ENCODE results near the gene PRKAG2. TPM values are rescaled to one million over a fixed set of nuclear protein-coding genes. Genes with fewer than 3 reads are reported as not detected.

Gene PRKAG2
- polyA plus RNA-seq, 3 donors = 29.2 to 59.8 (median 30.9) TPM

DNA sequence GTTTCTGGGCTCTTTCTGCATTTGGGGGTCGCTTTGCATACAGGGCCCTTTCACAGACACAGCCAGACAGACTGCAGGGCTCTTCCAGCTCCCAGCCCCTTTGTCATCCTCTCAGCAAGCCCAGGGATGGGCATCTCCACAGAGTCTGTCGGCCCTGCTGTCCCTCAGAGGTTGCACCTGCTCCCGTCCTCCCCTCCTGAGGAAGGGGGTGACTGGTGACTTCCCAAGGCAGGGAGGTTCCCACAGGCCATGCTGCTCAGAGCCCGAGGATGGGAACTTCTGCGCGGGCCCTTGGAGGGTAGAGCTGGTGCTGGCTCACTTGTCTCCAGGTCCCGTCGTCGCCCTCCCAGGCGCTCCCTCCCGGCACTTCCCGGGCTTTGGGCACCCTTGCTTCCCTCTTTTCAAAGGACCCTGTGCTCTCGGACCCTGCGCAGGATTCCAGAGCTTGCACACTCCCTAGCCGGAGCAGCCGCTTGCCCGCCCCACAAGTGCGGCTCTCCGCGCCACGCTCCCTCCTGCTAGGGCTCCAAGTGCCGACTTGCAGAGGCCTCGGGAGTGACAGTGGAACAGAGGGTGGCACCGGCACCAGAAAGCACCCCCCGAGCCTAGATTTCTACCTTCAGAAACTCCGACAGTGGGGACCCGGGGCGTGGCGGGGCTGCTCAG is 152.5 kb downstream of the PRKAG2 start:
- Mint-ChIP-seq H3K27ac (peak overlapping the region in 1 of 7 donors; percentile 42), H3K4me1 (peaks cover 24% of the 10 kb centered on the region), H3K36me3 (peaks cover 28 to 49% of the 10 kb centered on the region in 2 donors), H3K4me3 (no peak overlapping the region), H3K27me3 (ENCODE audit: low read depth in 3 of 3) (peaks cover 0 to 5% (median 2%) of the 10 kb centered on the region in 3 donors), H3K9me3 (peaks cover 0 to 2% (median 0%) of the 10 kb centered on the region in 7 donors)
- no peak overlapping the region for H3K4me2 ChIP-seq (replicated peaks; ENCODE audit: extremely low read depth, low read length, poor library complexity, severe bottlenecking)
- WGBS (ENCODE audit: insufficient coverage) = 97% methylated on average over 26 of the region's 29 CpGs
- peaks cover 9 to 30% of the 10 kb centered on the region in 2 donors for H3K36me3 ChIP-seq (replicated peaks in 1 of 2; ENCODE audit: control insufficient read depth in 1 of 2, insufficient read depth in 2 of 2, low read length in 2 of 2)
- H2AFZ ChIP-seq (ENCODE audit: insufficient read depth, low read depth, low read length, poor library complexity, severe bottlenecking) = no peak overlapping the region
- H3K27ac ChIP-seq (ENCODE audit: low read depth in 1 of 2, low read length in 2 of 2) = no peak overlapping the region
- peaks cover 100% of the 10 kb centered on the region for H4K20me1 ChIP-seq (ENCODE audit: insufficient read depth, low read length)
- H3K4me1 ChIP-seq (ENCODE audit: control insufficient read depth in 1 of 2, insufficient read depth in 2 of 2, low read length in 2 of 2) = peaks cover 15 to 19% of the 10 kb centered on the region in 2 donors
- TF ChIP-seq CTCF (IDR thresholded peaks at IDR 0.05) = no peak
- H3K4me3 ChIP-seq (replicated peaks in 1 of 3; ENCODE audit: low read depth in 2 of 3, low read length in 3 of 3) = no peak overlapping the region
- no peaks in the 10 kb centered on the region for H3K9me3 ChIP-seq (replicated peaks in 1 of 2; ENCODE audit: control insufficient read depth in 1 of 2, insufficient read depth in 1 of 2, low read length in 2 of 2)
- peaks cover 14% of the 10 kb centered on the region for H3K79me2 ChIP-seq (ENCODE audit: insufficient read depth, low read length)
- H3K9ac ChIP-seq (ENCODE audit: insufficient read depth, low read length, poor library complexity, severe bottlenecking) = no peak overlapping the region
- DNase-seq = no peak
- no peaks in the 10 kb centered on the region for H3K27me3 ChIP-seq (ENCODE audit: control insufficient read depth in 2 of 2, insufficient read depth in 2 of 2, low read length in 2 of 2)
- intact Hi-C loops (cut with micrococcal nuclease) = no loop called here

GRCh38 chr7:151723321-151723720 is 153.6 kb downstream of the PRKAG2 start:
- H3K27me3 Mint-ChIP-seq (ENCODE audit: low read depth in 3 of 3) = peaks cover 0 to 5% (median 0%) of the 10 kb centered on the region in 3 donors
- Histone ChIP-seq H3K4me3 (replicated peaks in 1 of 3; ENCODE audit: low read depth in 2 of 3, low read length in 3 of 3) (no peak overlapping the region), H3K4me1 (ENCODE audit: control insufficient read depth in 1 of 2, insufficient read depth in 2 of 2, low read length in 2 of 2) (peaks cover 15 to 16% of the 10 kb centered on the region in 2 donors), H3K79me2 (ENCODE audit: insufficient read depth, low read length) (peaks cover 14% of the 10 kb centered on the region), H3K27me3 (ENCODE audit: control insufficient read depth in 2 of 2, insufficient read depth in 2 of 2, low read length in 2 of 2) (no peaks in the 10 kb centered on the region), H3K9ac (ENCODE audit: insufficient read depth, low read length, poor library complexity, severe bottlenecking) (no peak overlapping the region), H3K4me2 (replicated peaks; ENCODE audit: extremely low read depth, low read length, poor library complexity, severe bottlenecking) (no peak overlapping the region), H2AFZ (ENCODE audit: insufficient read depth, low read depth, low read length, poor library complexity, severe bottlenecking) (no peak overlapping the region), H3K36me3 (replicated peaks in 1 of 2; ENCODE audit: control insufficient read depth in 1 of 2, insufficient read depth in 2 of 2, low read length in 2 of 2) (peaks cover 9 to 32% of the 10 kb centered on the region in 2 donors), H4K20me1 (ENCODE audit: insufficient read depth, low read length) (peaks cover 100% of the 10 kb centered on the region), H3K9me3 (replicated peaks in 1 of 2; ENCODE audit: control insufficient read depth in 1 of 2, insufficient read depth in 1 of 2, low read length in 2 of 2) (no peaks in the 10 kb centered on the region), H3K27ac (ENCODE audit: low read depth in 1 of 2, low read length in 2 of 2) (no peak overlapping the region)
- no peak for TF ChIP-seq CTCF (IDR thresholded peaks at IDR 0.05)
- peaks cover 18% of the 10 kb centered on the region for H3K4me1 Mint-ChIP-seq
- H3K27ac Mint-ChIP-seq = peak overlapping the region in 2 of 7 donors; percentile 30 to 81
- H3K36me3 Mint-ChIP-seq = peaks cover 27 to 48% of the 10 kb centered on the region in 2 donors
- WGBS (ENCODE audit: insufficient coverage) = 97% methylated on average over 9 of the region's 12 CpGs
- H3K9me3 Mint-ChIP-seq = peaks cover 0 to 2% (median 0%) of the 10 kb centered on the region in 7 donors
- intact Hi-C loops (cut with micrococcal nuclease) = no loop called here
- no peak for DNase-seq
- H3K4me3 Mint-ChIP-seq = no peak overlapping the region
